Memory B cell (primary cell): ENCODE measurements around the gene ZNF674.

Experiments
- ATAC-seq: fragments of 150-1000 bp; cut with Tn5 transposase; 2 replicates; pipeline ENCODE4 v1.10.0; 2021; ENCODE audit warnings: low read depth, mild to moderate bottlenecking, moderate library complexity
- DNase-seq, 2 donors: peaks; one replicate each; pipeline ENCODE4 v3.0.0; 2022; ENCODE audit warnings: low spot score in 2 of 2
- H3K27ac Mint-ChIP-seq: one replicate; pipeline ENCODE4 v1.8.0; 2022; ENCODE audit warnings: mild to moderate bottlenecking, moderate library complexity, mixed read lengths
- H3K27me3 Mint-ChIP-seq: one replicate; pipeline ENCODE4 v1.8.0; 2022; ENCODE audit warnings: mixed read lengths
- H3K36me3 Mint-ChIP-seq: one replicate; pipeline ENCODE4 v1.8.0; 2022; ENCODE audit warnings: mild to moderate bottlenecking, mixed read lengths
- H3K4me1 Mint-ChIP-seq: one replicate; pipeline ENCODE4 v1.8.0; 2022; ENCODE audit warnings: mixed read lengths
- H3K4me3 Mint-ChIP-seq: one replicate; pipeline ENCODE4 v1.8.0; 2022; ENCODE audit warnings: mild to moderate bottlenecking, moderate library complexity, mixed read lengths
- H3K9me3 Mint-ChIP-seq: one replicate; pipeline ENCODE4 v1.8.0; 2022; ENCODE audit warnings: mixed read lengths

ZNF674 gene

DNA sequence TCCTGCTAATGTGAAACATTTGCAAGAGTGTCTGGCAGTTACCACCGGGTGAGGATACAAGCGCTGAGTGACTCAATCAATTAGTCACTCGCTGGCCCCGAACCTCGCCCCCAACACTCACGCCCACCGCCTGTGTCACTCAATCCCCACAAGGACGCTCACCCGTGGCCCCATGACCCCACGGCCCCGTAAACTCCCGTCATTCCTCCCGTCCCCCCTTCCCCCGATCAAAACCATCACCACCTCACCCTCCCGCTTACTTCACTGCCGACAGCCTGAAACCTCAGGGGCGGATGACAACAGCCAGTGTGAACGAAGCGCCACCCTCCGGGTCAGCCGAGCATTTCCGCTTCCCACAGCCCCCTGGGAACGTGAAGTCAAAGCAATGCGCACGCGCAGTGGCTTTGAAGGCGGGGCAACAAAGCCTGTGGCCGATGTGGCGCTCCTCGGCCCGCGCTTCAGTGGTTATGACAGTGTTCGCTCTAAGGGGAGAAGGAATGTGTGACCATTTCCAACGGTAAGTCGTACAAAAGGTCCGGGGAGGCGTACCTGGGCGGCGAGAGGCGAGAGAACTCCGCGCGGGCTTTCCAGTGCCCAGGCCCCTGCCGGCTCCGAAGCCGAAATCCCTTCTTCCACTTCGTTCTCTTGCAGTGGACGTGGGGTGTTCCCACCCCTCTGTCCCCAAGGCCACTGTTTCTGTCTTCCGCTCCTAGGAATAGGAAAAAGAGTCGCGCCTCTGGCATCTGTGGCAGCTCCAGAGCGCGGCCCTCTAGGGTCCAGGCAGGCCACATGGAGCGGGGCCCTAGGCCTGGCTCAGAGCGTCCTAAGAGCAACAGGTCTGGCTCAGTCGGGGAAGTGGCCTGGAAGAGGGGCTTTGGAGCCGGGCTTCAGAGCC lies at the start of gene ZNF674:
TSS of gene ZNF674 (minus strand) at position 311 of the 895 bp plus-strand sequence. CDS start 3,334 bp downstream, outside the sequence.
- Mint-ChIP-seq H3K27me3 (no peaks in the 10 kb centered on the region), H3K36me3 (peaks cover 3% of the 10 kb centered on the region), H3K4me3 (peak within 1 kb of the TSS; percentile 96), H3K9me3 (no peaks in the 10 kb centered on the region), H3K4me1 (peaks cover 17% of the 10 kb centered on the region), H3K27ac (peak within 1 kb of the TSS; percentile 91)
- DNase-seq (peak; percentile 87 to 92), ATAC-seq (peak; percentile 92)

DNA sequence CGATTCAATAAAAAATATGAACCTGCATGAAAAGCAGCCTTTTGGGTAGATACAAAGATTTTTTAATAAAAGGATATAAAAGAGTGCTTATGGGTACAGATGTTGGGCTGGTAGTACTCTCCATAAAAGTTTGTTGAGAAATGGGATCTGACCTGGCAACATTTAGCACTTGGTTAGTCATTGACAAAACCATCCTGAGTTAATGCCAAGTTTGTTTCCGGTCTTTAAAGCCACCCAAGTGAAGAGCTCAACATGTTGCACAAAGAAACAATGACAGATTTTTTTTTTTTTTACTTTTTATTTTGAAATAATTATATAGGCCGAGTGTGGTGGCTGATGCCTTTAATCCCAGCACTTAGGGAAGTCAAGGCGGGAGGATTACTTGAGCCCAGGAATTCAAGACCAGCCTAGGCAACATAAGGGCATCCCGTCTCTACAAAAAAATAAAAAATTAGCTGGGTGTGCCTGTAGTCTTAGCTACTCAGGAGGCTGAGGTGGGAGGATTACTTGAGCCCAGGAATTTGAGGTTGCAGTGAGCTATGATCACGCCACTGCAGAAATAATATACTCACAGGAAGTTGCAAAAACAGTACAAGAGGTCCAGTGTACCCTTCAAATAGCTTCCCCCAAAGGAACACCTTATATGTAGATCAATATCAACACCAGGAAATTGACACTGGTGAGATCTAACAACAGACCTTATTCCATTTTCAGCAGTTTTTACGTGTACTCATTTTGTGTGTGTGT lies 44.9 kb upstream of the ZNF674 start:
- ATAC-seq = no peak
- Mint-ChIP-seq H3K27me3 (no peaks in the 10 kb centered on the region), H3K9me3 (no peaks in the 10 kb centered on the region), H3K4me3 (no peak overlapping the region), H3K36me3 (no peaks in the 10 kb centered on the region), H3K27ac (no peak overlapping the region), H3K4me1 (no peaks in the 10 kb centered on the region)
- no peak for DNase-seq

DNA sequence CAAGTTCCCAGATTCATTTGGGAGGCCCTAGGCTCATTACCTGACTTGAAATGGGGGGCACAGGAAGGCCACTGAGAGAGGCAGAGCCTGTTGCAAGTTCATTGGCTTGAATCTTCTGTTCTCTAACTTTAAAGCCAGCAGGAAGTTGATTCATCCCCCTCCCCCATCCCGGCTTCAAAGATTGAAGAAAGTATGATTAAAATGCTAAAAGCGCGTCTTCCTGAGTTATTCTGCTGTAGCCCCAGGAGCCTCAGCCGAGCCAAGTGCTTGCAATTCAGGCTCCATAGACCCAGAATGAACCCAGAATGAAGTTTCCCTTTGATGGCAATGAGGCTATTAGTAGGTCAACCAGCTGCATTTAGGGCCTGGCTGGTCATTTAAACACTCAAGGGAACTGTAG lies 43.0 kb upstream of the ZNF674 start:
- no peaks in the 10 kb centered on the region for H3K9me3 Mint-ChIP-seq
- DNase-seq = no peak
- H3K4me1 Mint-ChIP-seq = peaks cover 3% of the 10 kb centered on the region
- ATAC-seq = no peak
- no peaks in the 10 kb centered on the region for H3K27me3 Mint-ChIP-seq
- peak overlapping the region; percentile 17 for H3K4me3 Mint-ChIP-seq
- no peak overlapping the region for H3K27ac Mint-ChIP-seq
- H3K36me3 Mint-ChIP-seq = no peaks in the 10 kb centered on the region

DNA sequence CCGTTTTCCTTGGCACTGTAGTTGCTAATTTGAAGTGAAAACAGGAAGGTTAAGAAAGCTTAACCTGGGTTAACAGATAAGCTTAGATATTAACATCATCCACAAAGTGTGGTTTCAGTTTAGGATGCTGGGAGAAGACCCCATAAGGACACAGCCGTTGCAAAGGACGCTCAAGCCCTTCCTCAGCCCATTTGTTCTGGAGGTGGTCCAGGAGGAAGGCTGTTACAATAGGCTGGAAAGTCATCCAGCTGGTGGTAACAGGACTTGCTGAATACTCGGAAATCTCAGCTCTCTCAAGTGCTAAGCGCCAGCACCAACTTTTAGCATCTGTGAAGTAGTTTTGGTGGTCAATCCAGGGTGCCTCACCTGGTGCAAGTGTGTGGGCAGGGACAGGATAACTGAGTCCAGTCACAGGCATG lies 42.5 kb upstream of the ZNF674 start:
- H3K9me3 Mint-ChIP-seq = no peaks in the 10 kb centered on the region
- H3K27me3 Mint-ChIP-seq = no peaks in the 10 kb centered on the region
- DNase-seq (no peak), ATAC-seq (no peak)
- H3K36me3 Mint-ChIP-seq = no peaks in the 10 kb centered on the region
- peaks cover 3% of the 10 kb centered on the region for H3K4me1 Mint-ChIP-seq
- H3K4me3 Mint-ChIP-seq = no peak overlapping the region
- no peak overlapping the region for H3K27ac Mint-ChIP-seq

DNA sequence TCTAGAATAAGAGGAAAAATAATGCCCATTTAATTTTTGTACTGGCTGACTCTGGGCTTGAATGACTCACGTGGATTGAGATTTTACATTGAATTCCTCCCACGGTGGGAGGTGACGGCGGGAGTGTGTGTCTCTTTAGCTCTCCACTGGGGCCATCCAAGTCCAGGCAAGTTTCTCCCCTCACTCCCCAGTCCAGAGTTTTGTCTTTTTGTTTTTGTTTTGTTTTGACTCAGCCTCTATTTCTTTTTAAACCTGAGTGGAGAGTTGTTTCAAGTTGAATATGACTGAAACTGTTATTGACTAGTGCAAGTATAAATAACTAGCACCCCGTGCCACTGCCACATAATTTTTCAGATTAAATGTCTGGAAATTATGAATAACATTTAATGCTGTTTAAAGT lies 41.9 kb upstream of the ZNF674 start:
- Mint-ChIP-seq H3K27ac (no peak overlapping the region), H3K4me3 (no peak overlapping the region), H3K27me3 (no peaks in the 10 kb centered on the region), H3K9me3 (no peaks in the 10 kb centered on the region), H3K4me1 (peaks cover 3% of the 10 kb centered on the region), H3K36me3 (no peaks in the 10 kb centered on the region)
- ATAC-seq = no peak
- DNase-seq = no peak

DNA sequence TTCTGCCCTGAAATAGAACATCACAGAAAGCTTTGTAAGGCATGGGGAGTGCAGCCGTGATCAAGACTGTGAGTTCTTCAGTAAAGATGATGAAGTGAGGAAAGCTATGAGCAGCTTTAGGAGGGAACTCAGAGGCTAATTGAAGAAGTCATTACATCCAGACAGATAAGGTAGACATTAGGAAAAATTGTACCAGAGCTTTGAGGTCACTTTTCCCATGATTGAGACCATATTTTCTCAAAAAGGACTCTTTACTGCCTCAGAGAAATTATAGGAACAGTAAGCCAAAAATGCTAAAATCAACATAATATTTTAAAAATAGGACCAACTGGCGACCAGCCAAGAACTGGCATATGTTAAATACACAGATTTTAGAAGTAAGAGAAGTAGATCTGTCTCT lies 39.5 kb upstream of the ZNF674 start:
- no peaks in the 10 kb centered on the region for H3K27me3 Mint-ChIP-seq
- no peaks in the 10 kb centered on the region for H3K9me3 Mint-ChIP-seq
- ATAC-seq (no peak), DNase-seq (no peak)
- no peaks in the 10 kb centered on the region for H3K36me3 Mint-ChIP-seq
- H3K4me3 Mint-ChIP-seq = no peak overlapping the region
- no peak overlapping the region for H3K27ac Mint-ChIP-seq
- H3K4me1 Mint-ChIP-seq = peaks cover 3% of the 10 kb centered on the region

DNA sequence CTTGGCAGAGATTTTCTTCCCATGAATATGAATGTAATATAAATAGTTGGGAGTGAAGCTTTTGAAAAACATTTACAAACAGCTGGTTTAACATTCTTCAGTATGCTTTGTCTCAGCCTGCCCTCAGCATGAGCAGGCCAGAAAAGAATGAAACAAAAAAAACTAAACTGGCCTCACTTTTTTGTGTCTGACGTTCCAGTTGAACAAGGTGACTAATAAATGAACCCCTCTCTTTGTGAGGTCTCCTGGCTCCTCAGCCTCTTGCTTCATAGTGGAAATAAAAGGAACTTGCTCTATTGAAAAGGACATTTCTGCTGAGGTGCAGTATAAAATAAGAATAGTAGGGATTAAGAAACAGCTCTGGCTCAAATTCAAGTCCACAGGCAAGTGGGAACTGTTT lies 37.7 kb upstream of the ZNF674 start:
- Mint-ChIP-seq H3K36me3 (peaks cover under 1% of the 10 kb centered on the region), H3K27me3 (no peaks in the 10 kb centered on the region), H3K27ac (no peak overlapping the region), H3K4me3 (no peak overlapping the region), H3K4me1 (peaks cover 5% of the 10 kb centered on the region), H3K9me3 (no peaks in the 10 kb centered on the region)
- ATAC-seq (no peak), DNase-seq (no peak)

DNA sequence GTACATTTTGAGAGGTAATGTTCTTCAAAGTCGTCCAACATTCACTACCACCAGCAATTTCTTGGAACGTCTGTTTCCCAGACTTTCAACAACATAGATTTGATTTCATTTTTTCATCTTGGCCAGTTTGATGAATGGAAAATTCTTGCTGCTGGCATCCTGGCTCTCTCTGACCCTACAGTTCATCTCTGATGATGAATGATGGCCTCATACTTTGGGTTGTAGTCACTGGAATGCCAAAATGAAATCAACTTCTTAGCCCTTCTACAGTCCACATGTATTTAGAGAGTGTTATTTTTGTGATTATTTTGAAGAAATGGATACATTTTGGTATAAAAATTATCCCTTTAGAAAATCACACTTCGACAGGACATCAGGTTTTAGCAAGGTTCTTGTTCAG lies 37.1 kb upstream of the ZNF674 start:
- ATAC-seq (no peak), DNase-seq (no peak)
- Mint-ChIP-seq H3K4me3 (no peak overlapping the region), H3K27me3 (no peaks in the 10 kb centered on the region), H3K4me1 (peaks cover 5% of the 10 kb centered on the region), H3K27ac (no peak overlapping the region), H3K36me3 (peaks cover 3% of the 10 kb centered on the region), H3K9me3 (no peaks in the 10 kb centered on the region)

DNA sequence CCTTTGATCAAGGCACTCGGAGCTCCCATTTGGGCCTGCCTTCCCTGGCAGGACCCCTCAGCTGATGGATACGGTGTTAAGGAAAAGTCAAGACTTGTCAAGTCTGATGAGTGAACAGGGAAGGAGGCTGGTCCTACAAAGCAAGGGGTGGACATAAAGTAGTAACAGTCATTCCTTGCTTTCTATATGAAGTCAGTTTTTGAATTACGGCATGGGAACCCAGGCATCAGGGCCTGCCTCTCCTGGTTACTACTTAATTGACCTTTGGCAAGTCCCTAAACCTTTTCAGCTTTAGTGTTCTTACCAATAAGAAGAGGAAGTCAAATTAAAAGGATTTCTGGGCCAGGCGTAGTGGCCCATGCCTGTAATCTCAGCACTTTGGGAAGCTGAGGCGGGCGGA lies 35.4 kb upstream of the ZNF674 start:
- H3K9me3 Mint-ChIP-seq = no peaks in the 10 kb centered on the region
- peaks cover 11% of the 10 kb centered on the region for H3K4me1 Mint-ChIP-seq
- H3K4me3 Mint-ChIP-seq = no peak overlapping the region
- H3K27me3 Mint-ChIP-seq = no peaks in the 10 kb centered on the region
- DNase-seq = no peak
- no peak overlapping the region for H3K27ac Mint-ChIP-seq
- peaks cover 3% of the 10 kb centered on the region for H3K36me3 Mint-ChIP-seq
- no peak for ATAC-seq

DNA sequence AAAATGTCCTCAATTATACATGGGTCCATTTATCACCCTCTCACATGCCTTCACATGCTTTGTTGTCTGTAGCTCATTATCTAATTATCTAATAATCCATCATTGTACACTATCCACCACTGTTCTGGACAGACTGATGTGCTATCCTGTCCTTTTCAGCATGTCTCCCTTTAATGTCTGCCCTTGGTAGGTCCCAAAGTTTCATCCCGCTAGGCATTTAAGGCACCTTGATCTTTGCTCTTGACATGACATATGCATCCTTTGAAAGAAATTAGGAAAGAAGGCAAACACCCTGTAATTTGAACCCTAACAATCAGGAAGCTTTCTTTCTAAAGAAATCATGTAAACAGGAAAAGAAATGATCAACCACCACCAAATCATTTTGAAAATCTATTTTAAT lies 34.0 kb upstream of the ZNF674 start:
- H3K27ac Mint-ChIP-seq = no peak overlapping the region
- ATAC-seq = no peak
- H3K4me3 Mint-ChIP-seq = no peak overlapping the region
- peaks cover 3% of the 10 kb centered on the region for H3K36me3 Mint-ChIP-seq
- DNase-seq = no peak
- H3K27me3 Mint-ChIP-seq = no peaks in the 10 kb centered on the region
- H3K4me1 Mint-ChIP-seq = peaks cover 14% of the 10 kb centered on the region
- no peaks in the 10 kb centered on the region for H3K9me3 Mint-ChIP-seq

DNA sequence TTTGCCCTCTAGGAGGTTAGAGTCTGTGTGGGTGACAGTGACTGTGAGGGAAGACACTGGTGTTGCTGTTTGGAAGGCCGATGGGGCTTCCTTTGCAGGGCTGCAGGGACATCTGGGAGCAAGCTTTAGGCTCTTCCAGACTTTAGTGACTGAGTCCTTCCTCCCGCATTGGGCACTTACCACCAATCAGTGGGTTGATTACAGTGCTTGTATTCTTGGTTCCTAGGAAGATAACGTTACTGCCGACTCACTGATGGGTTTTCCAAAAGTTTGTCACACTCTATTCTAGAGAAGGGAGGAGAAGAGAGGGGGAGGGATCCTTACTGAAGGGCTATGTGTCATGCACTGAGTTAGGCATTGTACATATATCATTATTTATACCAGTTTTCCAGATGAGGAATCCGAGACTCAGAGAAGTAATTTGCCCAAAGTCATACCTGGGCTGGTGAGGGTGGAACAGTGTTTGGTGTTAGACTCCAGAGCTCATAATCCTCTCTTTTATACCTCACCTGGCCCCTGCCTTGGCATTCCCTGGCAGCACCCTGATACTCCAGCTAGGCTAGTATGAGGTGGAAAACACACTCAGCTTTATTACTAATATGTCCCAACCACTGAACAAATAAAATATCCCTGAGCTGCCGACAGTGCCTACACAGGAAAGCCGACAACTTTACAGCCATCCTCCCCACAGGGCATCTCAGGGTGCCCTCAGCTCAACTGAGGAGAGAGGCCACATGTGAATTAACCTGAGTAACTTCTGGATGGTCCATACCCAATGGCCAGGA lies 32.2 kb upstream of the ZNF674 start:
- no peak overlapping the region for H3K4me3 Mint-ChIP-seq
- peaks cover 3% of the 10 kb centered on the region for H3K36me3 Mint-ChIP-seq
- no peaks in the 10 kb centered on the region for H3K27me3 Mint-ChIP-seq
- peaks cover 18% of the 10 kb centered on the region for H3K4me1 Mint-ChIP-seq
- DNase-seq = no peak
- H3K9me3 Mint-ChIP-seq = no peaks in the 10 kb centered on the region
- H3K27ac Mint-ChIP-seq = no peak overlapping the region
- ATAC-seq = no peak

DNA sequence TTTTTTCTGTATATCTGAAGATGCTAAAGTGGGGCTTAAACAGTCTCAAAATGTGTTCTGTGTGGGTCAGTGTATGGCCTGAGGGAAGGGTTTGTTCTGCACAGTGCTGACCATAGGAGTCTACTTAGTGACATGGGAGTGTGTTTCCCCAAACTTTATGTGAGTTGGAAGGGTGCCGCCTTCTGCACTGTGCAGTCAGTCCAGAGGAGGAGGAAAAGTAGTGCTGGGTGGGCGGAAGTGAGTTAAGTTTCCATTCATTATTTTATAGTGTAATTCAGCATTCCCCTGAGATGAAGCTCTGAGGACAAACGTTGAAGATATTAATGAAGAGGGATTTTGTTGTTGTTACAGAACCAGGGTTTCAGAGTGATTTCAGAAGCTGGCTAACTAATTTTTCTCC lies 31.2 kb upstream of the ZNF674 start:
- ATAC-seq (no peak), DNase-seq (no peak)
- H3K27me3 Mint-ChIP-seq = no peaks in the 10 kb centered on the region
- H3K4me3 Mint-ChIP-seq = peak overlapping the region; percentile 56
- peaks cover 3% of the 10 kb centered on the region for H3K36me3 Mint-ChIP-seq
- no peaks in the 10 kb centered on the region for H3K9me3 Mint-ChIP-seq
- peaks cover 27% of the 10 kb centered on the region for H3K4me1 Mint-ChIP-seq
- no peak overlapping the region for H3K27ac Mint-ChIP-seq

DNA sequence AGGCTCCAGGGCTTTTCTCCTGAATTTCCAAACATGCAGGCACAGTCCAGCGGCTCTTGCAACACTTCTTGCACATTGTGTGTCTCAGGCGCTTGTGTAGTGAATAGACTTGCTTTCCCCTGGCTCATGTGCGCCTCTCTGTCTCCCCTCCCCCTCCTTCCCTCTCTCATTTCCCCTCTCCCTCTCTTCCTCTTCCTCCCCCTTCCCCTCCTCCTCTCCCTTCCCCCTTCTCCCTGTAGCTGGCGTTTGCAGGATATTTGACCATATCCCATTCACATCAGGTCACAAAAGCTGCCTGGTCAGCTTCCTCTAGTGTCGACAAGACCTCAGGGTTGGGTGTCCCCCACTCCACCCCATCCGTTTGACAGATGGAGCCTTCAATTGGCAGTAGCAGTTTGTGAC lies 30.8 kb upstream of the ZNF674 start:
- Mint-ChIP-seq H3K9me3 (no peaks in the 10 kb centered on the region), H3K4me1 (peaks cover 27% of the 10 kb centered on the region), H3K36me3 (peaks cover 3% of the 10 kb centered on the region), H3K27me3 (no peaks in the 10 kb centered on the region), H3K4me3 (peak overlapping the region; percentile 56), H3K27ac (no peak overlapping the region)
- ATAC-seq (no peak), DNase-seq (no peak)

DNA sequence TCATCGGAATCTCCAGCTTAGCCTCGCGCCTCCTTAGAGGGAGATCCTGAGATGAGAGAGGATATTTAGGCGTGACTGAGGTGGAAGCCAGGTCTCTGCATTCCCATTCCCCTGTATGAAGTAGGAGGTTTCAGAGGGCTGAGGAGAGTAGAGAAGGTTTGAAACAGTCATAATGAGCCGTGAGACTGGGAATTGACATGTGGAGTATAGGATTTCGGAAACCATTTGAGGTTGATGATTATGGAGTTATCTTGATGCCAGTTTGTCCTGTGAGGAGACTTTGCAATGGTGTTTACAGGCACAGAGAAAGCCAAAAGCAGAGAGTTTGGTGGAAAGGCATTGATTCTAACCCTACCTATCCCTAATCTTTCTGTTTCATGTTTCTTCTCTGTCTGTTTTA lies 30.4 kb upstream of the ZNF674 start:
- ATAC-seq (no peak), DNase-seq (no peak)
- H3K9me3 Mint-ChIP-seq = no peaks in the 10 kb centered on the region
- no peaks in the 10 kb centered on the region for H3K27me3 Mint-ChIP-seq
- H3K36me3 Mint-ChIP-seq = peaks cover 3% of the 10 kb centered on the region
- H3K27ac Mint-ChIP-seq = no peak overlapping the region
- H3K4me3 Mint-ChIP-seq = peak overlapping the region; percentile 2
- H3K4me1 Mint-ChIP-seq = peaks cover 27% of the 10 kb centered on the region
